ENCODE data around the gene CAPN12. TPM values are rescaled to one million over a fixed set of nuclear protein-coding genes. Genes with fewer than 3 reads are reported as not detected.

CAPN12 gene
- total RNA-seq: not detected in 2 replicates

GRCh38 chr19:38744298-38744681 lies at the start of gene CAPN12:
CAPN12 (minus strand) TSS chr19:38744474; CDS start chr19:38744165, 309 bp downstream.

GRCh38 chr19:38788478-38789243 lies 44.4 kb upstream of the CAPN12 start, which contains the start of gene LGALS7B:
LGALS7B (plus strand) TSS chr19:38789200; CDS start chr19:38789227, 27 bp downstream.

GRCh38 chr19:38773469-38774177 lies 29.3 kb upstream of the CAPN12 start, which contains the start of gene LGALS7:
LGALS7 (minus strand) TSS chr19:38773517; CDS start chr19:38773492, 25 bp downstream.

Other genes with a start within 250 kb of the CAPN12 start
- gene MAP4K1, start 126.5 kb downstream of the CAPN12 start, total RNA-seq: under 0.01 TPM in 1 of 2 replicates, not detected in the other
- gene EIF3K, start 125.3 kb downstream of the CAPN12 start, total RNA-seq: 215 and 358 TPM in 2 replicates
- gene ACTN4, start 96.8 kb downstream of the CAPN12 start, total RNA-seq: 109 and 160 TPM in 2 replicates
- not detected in 2 replicates for gene LGALS7, start 29.0 kb upstream of the CAPN12 start, total RNA-seq
- gene LGALS7B, start 44.7 kb upstream of the CAPN12 start, total RNA-seq: not detected in 2 replicates
- not detected in 2 replicates for gene LGALS4, start 68.5 kb upstream of the CAPN12 start, total RNA-seq
- 25.2 and 28.7 TPM in 2 replicates for gene ECH1, start 87.3 kb upstream of the CAPN12 start, total RNA-seq
- gene HNRNPL, start 105.5 kb upstream of the CAPN12 start, total RNA-seq: 216 and 330 TPM in 2 replicates
- 2.2 and 4.3 TPM in 2 replicates for gene RINL, start 133.8 kb upstream of the CAPN12 start, total RNA-seq
- 42.2 and 45.9 TPM in 2 replicates for gene SIRT2, start 155.1 kb upstream of the CAPN12 start, total RNA-seq
- gene NFKBIB, start 155.5 kb upstream of the CAPN12 start, total RNA-seq: 6.6 and 8.8 TPM in 2 replicates
- gene CCER2, start 167.7 kb upstream of the CAPN12 start, total RNA-seq: not detected in 2 replicates
- gene SARS2, start 186.3 kb upstream of the CAPN12 start, total RNA-seq: 21.3 and 32.6 TPM in 2 replicates
- 43.6 and 49.2 TPM in 2 replicates for gene MRPS12, start 186.5 kb upstream of the CAPN12 start, total RNA-seq
- gene FBXO17, start 231.3 kb upstream of the CAPN12 start, total RNA-seq: 24.3 and 30.7 TPM in 2 replicates

Measured in subcutaneous preadipocyte (primary cell).